ENCODE measurements around the gene SMC5. TPM values are rescaled to one million over a fixed set of nuclear protein-coding genes. Genes with fewer than 3 reads are reported as not detected.

The SMC5 gene
- total RNA-seq, 4 donors from 2014 or later, result 20.8 to 45.4 (median 31.4) TPM

DNA sequence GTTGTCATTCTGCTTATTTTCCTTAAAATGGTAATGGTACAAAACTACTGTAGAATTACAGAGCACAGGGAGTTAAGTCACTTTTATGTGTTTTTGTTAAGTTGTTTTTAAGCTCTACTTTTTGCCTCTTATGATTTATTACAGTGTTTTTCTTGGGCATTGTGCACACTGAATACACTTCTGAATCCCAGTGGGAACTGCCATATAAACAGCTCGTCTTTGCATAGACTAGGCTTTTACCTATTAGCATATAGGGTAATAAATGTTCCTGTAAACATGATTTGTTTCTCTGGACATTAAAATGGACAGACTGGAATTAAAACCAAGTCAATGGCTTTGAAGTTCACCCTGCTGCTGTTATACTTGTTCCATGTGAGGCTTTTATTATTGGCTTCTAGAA lies 143.4 kb downstream of the SMC5 start:
- no peak for DNase-seq (ENCODE audit: low spot score)
- TF ChIP-seq, protein P1, sequence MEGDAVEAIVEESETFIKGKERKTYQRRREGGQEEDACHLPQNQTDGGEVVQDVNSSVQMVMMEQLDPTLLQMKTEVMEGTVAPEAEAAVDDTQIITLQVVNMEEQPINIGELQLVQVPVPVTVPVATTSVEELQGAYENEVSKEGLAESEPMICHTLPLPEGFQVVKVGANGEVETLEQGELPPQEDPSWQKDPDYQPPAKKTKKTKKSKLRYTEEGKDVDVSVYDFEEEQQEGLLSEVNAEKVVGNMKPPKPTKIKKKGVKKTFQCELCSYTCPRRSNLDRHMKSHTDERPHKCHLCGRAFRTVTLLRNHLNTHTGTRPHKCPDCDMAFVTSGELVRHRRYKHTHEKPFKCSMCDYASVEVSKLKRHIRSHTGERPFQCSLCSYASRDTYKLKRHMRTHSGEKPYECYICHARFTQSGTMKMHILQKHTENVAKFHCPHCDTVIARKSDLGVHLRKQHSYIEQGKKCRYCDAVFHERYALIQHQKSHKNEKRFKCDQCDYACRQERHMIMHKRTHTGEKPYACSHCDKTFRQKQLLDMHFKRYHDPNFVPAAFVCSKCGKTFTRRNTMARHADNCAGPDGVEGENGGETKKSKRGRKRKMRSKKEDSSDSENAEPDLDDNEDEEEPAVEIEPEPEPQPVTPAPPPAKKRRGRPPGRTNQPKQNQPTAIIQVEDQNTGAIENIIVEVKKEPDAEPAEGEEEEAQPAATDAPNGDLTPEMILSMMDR (IDR thresholded peaks at IDR 0.05), result no peak
- ATAC-seq (ENCODE audit: low FRiP score), result no peak

DNA sequence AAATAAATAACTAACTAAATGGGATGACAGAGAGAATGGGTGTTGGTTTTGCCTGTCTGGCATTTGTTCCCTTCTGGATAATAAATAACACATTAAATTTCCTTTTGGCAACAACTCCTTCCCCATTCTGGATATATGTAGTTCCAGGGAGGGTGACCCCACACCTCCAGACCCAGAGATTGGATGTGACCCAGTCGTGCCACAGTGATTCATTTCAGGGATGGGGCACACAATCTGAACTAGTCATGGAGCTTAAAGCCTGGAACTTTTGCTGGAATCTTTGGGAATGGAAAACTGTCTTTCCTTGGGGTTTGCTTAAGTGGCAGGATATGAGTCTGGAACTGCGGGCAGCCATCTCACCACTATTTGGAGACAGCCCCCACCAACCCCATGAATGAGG lies 144.4 kb downstream of the SMC5 start:
- TF ChIP-seq, protein P1 (IDR thresholded peaks at IDR 0.05), result no peak
- no peak for DNase-seq (ENCODE audit: low spot score)
- no peak for ATAC-seq (ENCODE audit: low FRiP score)

DNA sequence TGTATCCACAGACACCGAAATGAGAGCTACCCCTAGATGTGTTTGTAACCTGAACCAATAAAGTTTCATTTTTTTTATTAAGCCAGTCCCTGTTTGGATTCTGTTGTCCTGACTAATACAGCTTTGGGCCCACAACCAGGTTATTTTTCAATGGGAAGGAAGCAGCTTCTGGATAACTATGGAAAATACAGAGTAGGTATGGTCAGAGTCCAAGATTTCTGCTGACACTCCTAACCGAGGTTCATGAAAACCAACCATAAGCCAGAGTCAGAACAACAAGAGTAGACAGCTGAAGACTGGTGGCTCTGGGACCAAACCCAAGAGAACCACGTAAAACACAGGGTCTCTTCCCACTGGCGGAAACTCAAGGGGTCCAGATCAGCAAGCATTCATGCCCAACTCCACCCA lies 144.8 kb downstream of the SMC5 start:
- TF ChIP-seq, protein P1 (IDR thresholded peaks at IDR 0.05), result no peak
- no peak for DNase-seq (ENCODE audit: low spot score)
- no peak for ATAC-seq (ENCODE audit: low FRiP score)

DNA sequence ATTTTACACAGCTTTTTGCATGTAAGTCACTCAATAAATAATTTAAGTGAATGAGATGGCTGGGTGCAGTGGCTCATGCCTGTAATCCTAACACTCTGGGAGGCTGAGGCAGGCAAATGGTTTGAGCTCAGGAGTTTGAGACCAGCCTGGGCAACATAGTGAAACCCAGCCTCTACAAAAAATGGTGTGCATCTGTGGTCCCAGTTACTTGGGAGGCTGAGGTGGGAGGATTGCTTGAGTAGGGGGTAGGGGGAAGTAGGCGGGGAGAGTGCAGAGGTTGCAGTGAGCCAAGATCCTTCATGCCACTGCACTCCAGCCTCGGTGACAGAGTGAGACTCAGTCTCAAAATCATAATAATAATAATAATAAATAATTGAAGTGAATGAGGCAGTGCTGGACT lies 145.5 kb downstream of the SMC5 start:
- ATAC-seq (ENCODE audit: low FRiP score) (no peak), DNase-seq (ENCODE audit: low spot score) (no peak)
- TF ChIP-seq, protein P1 (IDR thresholded peaks at IDR 0.05), result no peak

Small RNAs within 50 kb of the gene (small RNA-seq; reads per million reads assigned to genes)
- not detected for gene RF00019

Other genes starting within 250 kb of the SMC5 start
- 10 to 100 TPM in 3 of 4 donors, 1 to 10 TPM in 1; 9.0 to 43.7 (median 16.5) TPM for gene MAMDC2, start 215.1 kb upstream of the SMC5 start, total RNA-seq
- gene KLF9, start 155.7 kb downstream of the SMC5 start, total RNA-seq, result 100 to 1,000 TPM in 3 of 4 donors, 10 to 100 TPM in 1; 63.4 to 237 (median 164) TPM